HG03460 (cell line): ENCODE measurements around the gene DPM3.
"Not testable (repeated sequence)": the region's sequence is repeated elsewhere in the genome, so short reads cannot be mapped to it uniquely, and the experiment has no call there.

Source experiments
- ATAC-seq: cut with Tn5 transposase; IDR thresholded peaks from one replicate; pipeline ENCODE4 v1.9.1; 2021; ENCODE audit not compliant: unreplicated experiment

The DPM3 gene

GRCh38 chr1:155162631-155163030 lies 22.3 kb upstream of the DPM3 start:
- ATAC-seq: not testable (repeated sequence)

DNA sequence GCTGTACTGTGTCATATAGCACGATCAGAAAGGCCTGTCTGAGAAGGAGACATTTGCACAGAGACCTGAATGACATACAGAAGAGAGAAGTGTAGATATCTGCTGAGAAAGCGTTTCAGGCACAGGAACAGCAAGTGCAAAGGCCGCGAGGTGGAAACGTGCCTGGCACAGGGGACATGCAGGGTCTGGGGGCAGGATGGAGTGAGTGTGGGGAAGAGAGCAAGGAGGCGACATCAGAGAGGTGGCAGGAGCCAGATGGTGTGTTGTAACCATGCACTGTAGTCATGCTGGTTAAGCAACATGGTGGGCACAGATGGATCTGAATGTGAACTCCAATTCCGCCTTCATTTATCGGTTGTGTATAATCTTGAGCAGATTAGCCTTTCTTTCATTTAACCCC lies 19.8 kb upstream of the DPM3 start:
- no peak for ATAC-seq

- ATAC-seq: no peak
Observed at GRCh38 chr1:155158991-155159390, 18.7 kb upstream of the DPM3 start.

DNA sequence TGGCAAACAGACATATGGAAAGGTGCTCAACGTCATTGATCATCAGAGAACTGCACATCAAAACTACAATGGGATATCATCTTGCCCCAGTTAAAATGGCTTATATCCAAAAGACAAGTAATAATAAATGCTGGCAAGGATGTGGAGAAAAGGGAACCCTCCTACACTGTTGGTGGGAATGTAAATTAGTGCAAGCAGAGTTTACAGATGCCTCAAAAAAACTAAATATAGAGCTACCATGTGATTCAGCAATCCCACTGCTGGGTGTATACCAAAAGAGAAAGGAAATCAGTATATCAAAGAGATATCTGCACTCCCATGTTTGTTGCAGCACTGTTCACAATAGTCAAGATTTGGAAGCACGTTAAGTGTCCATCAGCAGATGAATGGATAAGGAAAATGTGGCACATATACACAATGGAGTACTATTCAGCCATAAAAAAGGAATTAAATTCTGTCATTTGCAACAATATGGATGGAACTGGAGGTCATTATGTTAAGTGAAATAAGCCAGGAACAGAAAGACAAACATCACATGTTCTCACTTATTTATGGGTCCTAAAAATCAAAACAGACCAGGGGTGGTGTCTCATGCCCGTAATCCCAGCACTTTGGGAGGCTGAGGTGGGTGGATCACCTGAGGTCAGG lies 15.8 kb upstream of the DPM3 start:
- ATAC-seq: not testable (repeated sequence)

DNA sequence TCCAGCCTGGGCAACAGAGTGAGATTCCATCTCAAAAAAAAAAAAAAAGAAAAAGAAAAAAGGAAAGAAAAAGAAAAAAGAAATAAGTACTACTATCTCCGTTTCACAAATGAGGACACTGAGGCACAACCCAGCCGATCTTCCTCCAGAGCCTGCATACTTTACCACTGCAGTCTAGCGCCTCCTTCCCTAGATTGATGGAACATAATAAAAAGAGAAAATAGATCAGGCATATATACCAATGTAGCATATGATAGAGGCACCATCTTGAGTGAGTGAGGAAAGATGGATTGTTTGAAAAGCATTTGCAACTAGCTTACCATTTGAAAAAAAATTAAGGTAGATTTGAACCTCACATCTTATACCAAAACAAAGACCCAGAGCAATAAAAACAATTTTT lies 5.2 kb upstream of the DPM3 start:
- no peak for ATAC-seq

DNA sequence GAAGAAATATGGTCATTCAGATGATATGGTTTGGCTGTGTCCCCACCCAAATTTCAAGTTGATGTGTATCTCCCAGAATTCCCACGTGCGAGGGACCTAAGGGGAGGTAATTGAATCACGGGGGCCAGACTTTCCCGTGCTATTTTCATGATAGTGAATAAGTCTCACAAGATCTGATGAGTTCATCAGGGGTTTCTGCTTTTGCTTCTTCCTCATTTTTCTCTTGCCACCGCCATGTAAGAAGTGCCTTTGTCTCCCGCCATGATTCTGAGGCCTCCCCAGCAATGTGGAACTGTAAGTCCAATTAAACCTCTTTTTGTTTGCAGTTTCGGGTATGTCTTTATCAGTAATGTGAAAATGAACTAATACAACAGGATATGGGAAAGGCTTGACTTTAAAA lies 1.4 kb upstream of the DPM3 start:
- no peak for ATAC-seq

- ATAC-seq: no peak
Observed at GRCh38 chr1:155140630-155140953, 261 bp upstream of the DPM3 start.

GRCh38 chr1:155137154-155137949 lies 3.0 kb downstream of the DPM3 start:
- ATAC-seq: no peak

DNA sequence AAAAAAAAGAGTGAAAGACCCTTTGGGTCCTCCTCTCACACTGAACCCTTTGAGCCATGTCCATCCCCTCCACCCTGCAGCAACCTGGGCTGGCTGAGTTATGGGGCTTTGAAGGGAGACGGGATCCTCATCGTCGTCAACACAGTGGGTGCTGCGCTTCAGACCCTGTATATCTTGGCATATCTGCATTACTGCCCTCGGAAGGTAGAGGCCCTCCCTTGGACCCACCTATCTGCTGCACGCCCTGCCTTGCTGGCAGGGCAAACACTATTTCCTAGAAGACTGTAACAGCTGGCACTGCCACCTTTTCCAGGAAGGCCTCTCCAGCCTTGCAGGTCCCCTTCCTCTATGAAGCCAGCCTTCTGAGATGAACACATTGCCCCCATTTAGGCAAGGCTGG lies 3.6 kb downstream of the DPM3 start:
- no peak for ATAC-seq

GRCh38 chr1:155135415-155136028 lies 4.8 kb downstream of the DPM3 start, which contains the start of gene SLC50A1:
Gene SLC50A1, plus strand, starts transcription at chr1:155135852. Its CDS starts 60 bp downstream, at chr1:155135912.
- peak; percentile 71 for ATAC-seq

DNA sequence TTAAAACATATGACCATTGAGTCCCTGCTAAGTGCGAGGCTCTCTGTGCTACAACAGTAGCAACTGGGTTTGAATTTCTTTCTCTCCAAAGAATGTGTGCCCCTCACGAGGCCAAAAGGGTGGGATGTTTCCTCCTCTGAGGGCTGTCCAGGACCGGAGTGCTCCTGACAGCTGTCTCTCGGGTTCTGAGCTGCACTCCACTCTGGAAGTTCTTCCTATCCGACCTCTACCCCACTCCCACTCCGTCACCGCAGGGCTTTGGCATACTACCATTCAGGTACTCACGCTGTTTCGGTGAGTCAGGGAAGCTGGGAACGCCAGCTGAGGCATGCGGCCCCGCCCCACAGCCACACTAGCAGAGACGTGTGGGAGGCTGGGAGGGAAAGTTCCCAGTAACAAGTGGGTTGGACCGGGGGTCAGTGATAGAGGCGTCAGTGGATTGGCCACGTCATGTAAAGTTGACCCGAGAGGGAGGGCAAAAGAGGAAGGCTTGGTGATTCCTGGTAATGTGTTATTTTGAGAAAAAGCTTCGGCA lies 5.4 kb downstream of the DPM3 start:
- ATAC-seq: no peak

DNA sequence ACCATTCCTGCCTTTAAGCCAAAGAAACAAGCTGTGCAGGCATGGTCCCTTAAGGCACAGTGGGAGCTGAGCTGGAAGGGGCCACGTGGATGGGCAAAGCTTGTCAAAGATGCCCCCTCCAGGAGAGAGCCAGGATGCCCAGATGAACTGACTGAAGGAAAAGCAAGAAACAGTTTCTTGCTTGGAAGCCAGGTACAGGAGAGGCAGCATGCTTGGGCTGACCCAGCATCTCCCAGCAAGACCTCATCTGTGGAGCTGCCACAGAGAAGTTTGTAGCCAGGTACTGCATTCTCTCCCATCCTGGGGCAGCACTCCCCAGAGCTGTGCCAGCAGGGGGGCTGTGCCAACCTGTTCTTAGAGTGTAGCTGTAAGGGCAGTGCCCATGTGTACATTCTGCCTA lies 6.0 kb downstream of the DPM3 start:
- ATAC-seq: no peak

- no peak for ATAC-seq
Observed at GRCh38 chr1:155133799-155134281, 6.5 kb downstream of the DPM3 start.

- ATAC-seq: no peak
Observed at GRCh38 chr1:155131856-155132255, 8.5 kb downstream of the DPM3 start.

GRCh38 chr1:155131285-155131684 lies 9.0 kb downstream of the DPM3 start:
- ATAC-seq: no peak

DNA sequence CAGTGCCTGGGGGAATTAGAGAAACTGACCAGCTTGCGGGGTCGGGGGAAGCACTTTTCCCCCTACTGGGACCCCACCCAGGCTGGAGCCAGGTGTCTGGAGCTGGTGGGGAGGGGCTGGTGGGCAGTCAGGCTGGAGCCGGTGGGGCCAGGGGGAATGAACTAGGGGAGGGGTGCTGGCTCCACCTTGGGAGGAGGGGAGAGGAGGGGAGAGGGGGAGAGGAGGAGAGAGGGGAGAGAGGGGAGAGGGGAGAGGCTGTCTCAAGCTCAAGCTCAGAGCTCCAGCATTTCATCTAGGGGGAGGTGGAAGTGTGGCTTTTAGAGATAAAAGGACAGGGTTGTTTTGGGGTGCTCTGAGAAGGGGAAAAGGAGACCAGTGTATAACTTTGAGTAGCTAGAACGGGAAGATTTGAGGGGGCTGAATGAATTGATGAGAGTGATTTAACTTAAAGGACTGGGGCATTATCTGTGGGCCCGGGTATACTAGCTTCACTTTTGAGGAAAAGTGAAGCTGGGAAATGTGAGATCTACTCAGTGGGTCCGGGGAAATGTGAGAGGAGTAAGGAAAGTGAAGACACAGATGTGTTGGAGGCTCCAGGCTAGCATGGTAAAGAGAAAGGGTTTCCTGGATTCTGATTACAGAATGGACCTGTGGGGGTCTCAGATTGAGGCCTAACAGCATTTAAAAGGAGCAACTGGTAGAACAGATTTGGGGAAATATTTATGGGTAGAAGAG lies 9.9 kb downstream of the DPM3 start:
- no peak for ATAC-seq

GRCh38 chr1:155128755-155129473 lies 11.4 kb downstream of the DPM3 start:
- ATAC-seq: no peak

DNA sequence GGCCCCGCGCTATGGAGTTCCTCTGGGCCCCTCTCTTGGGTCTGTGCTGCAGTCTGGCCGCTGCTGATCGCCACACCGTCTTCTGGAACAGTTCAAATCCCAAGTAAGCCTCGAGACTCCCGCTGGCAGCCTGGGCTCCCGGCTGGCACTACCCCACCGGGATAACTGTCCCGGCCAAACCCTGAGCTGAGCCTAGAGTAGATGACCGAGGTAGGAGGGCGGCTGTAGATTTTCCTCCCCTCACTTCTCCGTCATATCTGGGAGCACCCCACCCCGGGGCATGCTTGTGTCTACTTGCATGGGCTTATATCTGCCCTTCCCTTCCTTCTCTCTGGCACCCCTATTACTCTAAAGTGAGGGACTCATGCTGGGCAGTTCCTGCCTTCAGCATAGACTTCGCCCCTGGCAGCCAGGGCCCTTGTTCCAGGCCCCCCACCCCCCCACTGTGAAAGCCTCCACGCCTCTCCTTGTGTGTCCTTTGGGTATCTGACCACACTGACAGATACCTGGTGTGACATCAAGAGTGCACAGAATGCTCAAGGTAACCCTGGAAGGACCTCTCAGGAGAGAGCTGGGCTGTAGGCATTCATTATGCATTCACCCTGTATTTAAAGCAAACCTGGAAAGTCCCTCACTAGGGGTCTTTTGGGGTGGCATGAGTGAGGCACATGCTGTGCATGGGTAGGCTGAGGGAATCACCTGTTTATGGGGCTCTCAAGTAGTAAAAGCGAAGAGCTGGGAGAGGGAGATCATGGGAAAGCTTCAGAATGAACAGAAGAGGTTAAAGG lies 12.2 kb downstream of the DPM3 start:
- ATAC-seq: no peak

DNA sequence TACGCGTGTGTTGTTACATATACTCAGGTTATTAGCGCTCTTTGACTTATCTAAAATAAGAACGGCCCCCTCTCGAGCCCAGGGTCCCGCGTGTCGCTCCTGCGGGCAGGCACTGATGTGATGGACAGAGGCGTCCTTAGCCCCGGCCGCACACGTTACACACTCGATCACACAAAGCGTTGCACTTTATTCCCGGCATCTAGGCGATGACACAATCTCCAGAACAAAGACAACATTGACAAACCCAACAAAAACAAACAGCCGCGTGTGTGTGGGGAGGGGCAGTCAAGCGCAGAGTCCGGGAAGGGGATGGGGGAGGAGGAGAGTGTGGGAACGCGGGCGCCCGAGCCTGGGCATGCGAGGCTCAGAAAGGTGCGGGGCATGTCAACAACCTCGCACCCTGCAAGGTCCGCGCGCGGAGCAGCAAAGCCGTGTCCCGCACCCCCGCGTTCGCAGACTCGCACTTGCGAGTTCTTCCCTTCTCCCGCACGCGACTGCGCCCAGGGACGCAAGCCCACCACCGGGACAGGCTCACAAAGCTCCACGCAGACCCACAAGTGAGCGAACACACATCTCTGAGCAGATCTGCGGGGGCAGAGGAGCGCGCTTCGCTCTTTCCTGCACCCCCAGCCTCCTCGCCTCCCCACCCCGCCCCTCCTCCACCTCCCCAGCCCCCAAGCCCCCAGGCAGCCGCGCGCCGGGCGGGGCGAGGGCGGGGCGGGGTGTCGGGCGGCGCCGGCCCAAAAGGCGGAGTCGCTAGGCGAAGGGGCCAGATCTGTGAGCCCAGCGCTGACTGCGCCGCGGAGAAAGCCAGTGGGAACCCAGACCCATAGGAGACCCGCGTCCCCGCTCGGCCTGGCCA lies 13.0 kb downstream of the DPM3 start, which contains the start of gene EFNA1:
EFNA1 (plus strand) TSS at position 772 of the 862 bp plus-strand sequence. CDS start 102 bp downstream, outside the sequence.
- ATAC-seq: no peak
